GM21717 (cell line): ENCODE results near the gene DBR1.
"Not testable (repeated sequence)": the region's sequence is repeated elsewhere in the genome, so short reads cannot be mapped to it uniquely, and the experiment has no call there.

Source experiments
- ATAC-seq: cut with Tn5 transposase; IDR thresholded peaks from one replicate; pipeline ENCODE4 v1.9.1; 2021; ENCODE audit warnings: mild to moderate bottlenecking, moderate library complexity; ENCODE audit not compliant: unreplicated experiment

DBR1 gene

GRCh38 chr3:138187296-138188012 lies 12.7 kb upstream of the DBR1 start, which contains the start of gene ARMC8:
ARMC8 (plus strand) TSS chr3:138187301; CDS start chr3:138187555, 254 bp downstream.
- ATAC-seq: peak; percentile 67

- ATAC-seq: peak; percentile 88
Measured at GRCh38 chr3:138186803-138187295, 12.1 kb upstream of the DBR1 start.

DNA sequence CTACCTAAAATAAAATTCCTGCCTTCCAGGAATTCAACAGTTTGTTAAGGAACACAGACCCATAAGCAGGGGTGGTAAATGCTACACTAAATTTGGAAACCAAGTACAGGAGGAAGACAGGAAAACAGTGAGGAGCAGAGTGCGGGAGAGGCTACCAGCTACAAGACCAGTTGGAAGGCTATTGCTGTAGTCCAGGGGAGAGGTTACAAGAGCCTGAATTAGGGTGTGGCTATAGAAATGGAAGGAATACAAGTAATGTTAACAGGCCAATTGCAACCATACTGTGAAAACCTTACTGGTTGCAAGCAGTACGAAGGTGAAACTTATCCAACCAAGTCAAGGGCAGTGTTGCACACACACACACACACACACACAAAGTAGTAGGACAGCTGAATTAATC lies 11.5 kb upstream of the DBR1 start:
- ATAC-seq: no peak

GRCh38 chr3:138184994-138185393 lies 10.3 kb upstream of the DBR1 start:
- ATAC-seq: no peak

- no peak for ATAC-seq
Measured at GRCh38 chr3:138180375-138181029, 5.8 kb upstream of the DBR1 start.

DNA sequence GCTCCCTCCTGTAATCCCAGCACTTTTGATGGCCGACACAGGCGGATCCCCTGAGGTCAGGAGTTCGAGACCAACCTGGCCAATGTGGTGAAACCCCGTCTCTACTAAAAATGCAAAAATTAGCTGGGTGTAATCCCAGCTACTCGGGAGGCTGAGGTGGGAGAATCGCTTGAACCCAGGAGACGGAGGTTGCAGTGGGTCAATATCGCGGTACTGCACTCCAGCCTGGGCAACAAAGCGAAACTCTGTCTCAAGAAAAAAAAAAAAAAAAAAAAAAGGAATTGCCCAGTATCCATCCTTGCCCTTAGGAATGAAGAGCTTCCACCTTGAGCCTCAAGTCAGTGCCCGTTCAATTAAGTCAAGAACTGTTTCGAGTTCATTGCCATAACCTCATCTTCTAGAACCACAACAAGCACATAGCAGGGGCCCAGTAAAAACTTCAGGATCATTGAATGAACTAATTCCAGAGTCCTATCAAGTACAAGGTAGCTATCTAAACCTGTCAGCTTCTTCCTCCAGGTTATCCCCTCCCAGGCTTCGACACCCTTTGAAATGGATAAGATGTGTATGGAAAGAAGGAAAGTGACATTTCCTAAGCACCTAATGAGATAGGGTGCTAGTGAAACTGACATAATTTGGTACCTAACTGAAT lies 826 bp downstream of the DBR1 start:
- no peak for ATAC-seq

GRCh38 chr3:138172625-138173024 lies 2.1 kb downstream of the DBR1 start:
- no peak for ATAC-seq

GRCh38 chr3:138165061-138165460 lies 9.7 kb downstream of the DBR1 start:
- ATAC-seq: no peak

GRCh38 chr3:138157743-138158142 lies 17.0 kb downstream of the DBR1 start:
- ATAC-seq: no peak

DNA sequence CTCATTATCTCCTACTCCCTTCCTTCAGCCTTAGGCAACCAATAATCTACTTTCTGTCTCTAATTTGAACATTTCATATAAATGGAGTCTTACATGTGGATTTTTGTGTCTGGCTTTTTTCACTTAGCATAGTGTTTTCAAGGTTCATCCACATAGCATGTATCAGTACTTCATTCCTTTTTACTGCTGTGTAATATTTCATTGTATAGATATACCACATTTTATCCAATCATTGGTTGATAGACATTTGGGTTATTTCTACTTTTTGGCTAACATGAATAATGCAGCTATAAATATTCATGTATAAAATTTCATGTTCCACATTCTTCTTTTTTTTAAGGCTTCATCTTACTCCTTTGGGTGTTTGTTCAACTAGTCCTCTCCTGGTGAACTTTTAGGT lies 20.2 kb downstream of the DBR1 start:
- no peak for ATAC-seq

DNA sequence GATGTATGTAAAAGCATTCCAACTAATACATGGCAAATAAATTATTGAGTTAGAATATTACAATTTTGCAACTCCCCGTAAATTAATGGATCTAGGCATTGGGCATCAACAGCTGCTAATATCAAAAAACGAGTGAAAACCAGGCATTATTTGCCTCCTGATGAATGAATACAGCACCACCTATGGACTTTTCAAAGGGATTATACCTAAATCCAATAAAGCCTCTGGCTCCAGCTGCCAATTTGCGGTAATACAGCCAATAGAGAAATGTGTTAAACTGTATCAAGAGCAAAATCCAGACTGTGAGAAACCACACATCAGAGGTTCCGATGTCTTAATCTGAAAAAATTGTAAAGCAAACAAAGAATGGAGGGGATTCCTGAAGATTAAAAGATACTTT lies 26.2 kb downstream of the DBR1 start:
- no peak for ATAC-seq

DNA sequence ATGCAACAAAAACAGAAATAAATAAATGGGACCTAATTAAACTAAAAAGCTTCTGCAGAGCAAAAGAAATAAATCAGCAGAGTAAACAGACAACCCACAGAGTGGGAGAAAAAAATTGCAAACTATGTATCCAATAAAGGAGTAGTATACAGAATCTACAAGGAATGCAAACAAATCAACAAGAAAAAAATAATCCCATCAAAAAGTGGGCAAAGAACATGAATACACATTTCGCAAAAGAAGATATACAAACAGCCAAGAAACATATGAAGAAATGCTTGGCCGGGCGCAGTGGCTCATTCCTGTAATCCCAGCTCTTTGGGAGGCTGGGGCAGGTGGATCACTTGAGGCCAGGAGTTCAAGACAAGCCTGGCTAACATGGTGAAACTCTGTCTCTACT lies 32.5 kb downstream of the DBR1 start:
- ATAC-seq: not testable (repeated sequence)

- no peak for ATAC-seq
Measured at GRCh38 chr3:138140940-138141339, 33.8 kb downstream of the DBR1 start.

- ATAC-seq: no peak
Measured at GRCh38 chr3:138139691-138140090, 35.0 kb downstream of the DBR1 start.

DNA sequence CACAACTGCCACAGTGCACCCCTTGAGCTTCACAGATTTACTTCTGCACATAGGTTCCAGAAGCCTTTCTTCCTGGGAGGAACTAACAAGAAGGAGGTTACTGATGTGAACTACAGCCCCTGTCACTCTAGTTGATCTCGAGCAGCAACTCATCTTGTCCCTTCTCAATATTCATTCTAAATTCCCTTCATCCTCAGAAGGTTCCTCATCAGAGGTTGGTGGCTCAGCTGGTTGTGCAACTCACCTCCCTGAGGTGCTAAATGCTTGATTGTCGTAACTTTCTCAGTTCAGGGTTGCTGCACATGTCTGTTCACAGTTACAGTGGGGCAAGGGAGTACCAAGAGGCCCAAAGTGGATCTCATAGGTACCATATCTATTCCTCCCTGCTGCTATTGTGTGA lies 36.9 kb downstream of the DBR1 start:
- no peak for ATAC-seq

- ATAC-seq: no peak
Measured at GRCh38 chr3:138136201-138136600, 38.5 kb downstream of the DBR1 start.

DNA sequence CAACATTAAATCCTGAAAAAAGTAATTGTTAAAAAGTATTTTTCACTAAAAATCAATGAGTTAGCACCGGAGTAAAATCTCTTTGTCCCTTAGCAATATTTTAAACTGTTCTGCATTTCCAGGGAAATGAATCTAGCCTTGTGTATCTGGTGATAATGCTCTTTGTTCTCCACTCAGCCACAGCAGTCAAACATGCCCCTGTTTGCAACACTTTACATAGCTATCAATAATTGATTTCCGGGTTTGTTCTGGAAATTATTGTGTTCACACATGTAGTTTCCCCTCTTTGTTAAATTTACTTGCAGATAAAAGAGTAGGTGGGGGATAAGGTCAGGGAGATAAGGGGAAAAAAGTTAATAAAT lies 38.9 kb downstream of the DBR1 start:
- no peak for ATAC-seq

DNA sequence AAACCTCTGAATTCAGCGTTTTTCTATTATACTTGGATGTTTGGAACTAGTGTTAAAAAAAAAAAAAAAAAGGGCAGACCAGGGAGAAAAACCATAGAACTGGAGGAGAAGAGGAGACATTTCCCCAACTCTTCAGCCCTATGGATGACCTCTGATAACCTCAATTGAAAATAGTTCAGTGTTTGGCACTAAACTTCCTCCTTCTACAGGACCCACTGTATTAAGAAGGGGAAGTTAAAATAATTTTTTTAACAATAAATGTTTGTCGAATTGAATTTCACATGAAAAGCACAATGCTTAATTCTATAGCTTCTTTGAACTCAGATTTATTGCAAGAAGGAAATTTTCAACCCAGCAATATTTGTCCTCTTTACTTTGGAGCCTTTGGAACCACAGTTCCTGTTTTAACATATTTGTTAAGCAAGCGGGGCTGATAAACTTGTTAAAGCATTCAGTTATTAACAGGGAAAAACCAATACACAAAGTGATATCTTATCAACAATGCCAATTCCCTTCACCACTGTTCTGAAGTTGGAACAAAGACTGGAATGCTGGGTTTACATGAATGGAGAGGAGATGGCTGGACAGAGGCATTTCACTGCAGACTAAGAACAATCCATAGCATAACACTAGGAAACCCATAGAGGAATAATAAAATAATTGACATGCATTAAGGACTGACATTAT lies 39.4 kb downstream of the DBR1 start:
- ATAC-seq: no peak

DNA sequence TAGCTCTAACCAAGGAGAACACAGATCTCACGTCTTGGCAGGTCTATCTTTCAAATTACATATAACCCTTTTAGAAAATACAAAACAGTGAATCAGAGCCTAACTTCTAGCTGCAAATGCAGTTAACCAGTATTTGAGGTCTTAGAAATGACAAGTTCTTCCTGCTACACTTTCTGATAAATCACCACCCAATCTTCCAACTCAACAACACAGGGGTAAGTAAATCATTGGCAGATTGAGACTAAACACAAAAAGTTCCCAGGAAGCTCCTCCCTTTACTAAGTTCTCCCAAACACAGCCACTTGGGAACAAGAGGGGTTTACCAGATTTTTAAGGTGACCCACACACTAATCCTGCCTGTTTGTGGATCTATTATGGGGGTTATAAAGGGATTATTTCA lies 42.5 kb downstream of the DBR1 start, which contains the start of gene A4GNT:
A4GNT (minus strand) TSS at position 152 of the 400 bp plus-strand sequence. CDS start 1,134 bp downstream, outside the sequence.
- no peak for ATAC-seq

DNA sequence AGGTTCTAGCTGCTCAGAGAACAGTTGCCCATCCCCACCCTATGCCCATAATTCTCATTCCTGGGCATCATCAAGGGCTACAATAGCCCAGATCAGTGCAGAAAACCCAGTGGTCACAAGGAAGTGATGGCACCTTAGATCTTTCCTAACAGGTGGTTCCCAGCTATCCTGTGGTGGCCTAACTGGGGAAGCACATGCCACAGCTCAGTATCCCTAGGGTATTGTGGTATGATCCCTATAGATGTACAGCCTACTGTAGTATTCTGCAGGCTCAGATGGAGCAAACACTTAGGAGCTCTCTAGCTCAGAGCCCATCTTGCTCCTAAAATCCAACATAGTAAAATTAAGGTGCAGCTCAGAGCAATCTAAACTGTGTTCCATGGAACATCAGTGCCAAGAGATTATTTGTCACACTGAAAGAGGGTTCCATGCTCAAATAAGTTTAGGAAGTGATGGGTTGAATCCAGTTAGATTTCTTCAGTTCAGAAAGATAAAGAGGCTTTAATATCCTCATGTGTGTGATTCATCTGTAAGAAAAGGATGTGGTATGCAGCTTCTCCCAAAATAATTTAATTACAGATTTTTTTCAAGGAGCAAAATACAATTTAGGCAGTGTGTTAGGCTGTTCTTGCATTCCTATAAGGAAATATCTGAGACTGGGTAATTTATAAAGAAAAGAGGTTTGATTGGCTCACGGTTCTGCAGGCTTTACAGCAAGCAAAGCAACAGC lies 46.9 kb downstream of the DBR1 start:
- no peak for ATAC-seq
